A549 (cell line): Measurements from ENCODE around the gene MIR17HG. TPM values are rescaled to one million over a fixed set of nuclear protein-coding genes. Genes with fewer than 3 reads are reported as not detected.

Experiments used
- ATAC-seq, 2 experiments: fragments of 200-7000 bp in 1 of 2; fragments of >200 bp in 1 of 2; cut with Nextera tagmentation in 1 of 2; cut with Tn5 transposase in 1 of 2; 3 replicates each; pipeline versions ENCODE4 v1.8.0 to v1.9.1; 2018 to 2020; ENCODE audit warnings: mild to moderate bottlenecking in 1 of 2, moderate library complexity in 1 of 2
- CTCF ChIA-PET: fragments of 300-600 bp; sonication (Branson Sonifier 250); formaldehyde crosslinking; extraction: SDS; loops from one replicate; lab custom pipeline; 2021; ENCODE audit warnings: antibody characterized with exemption, inconsistent platforms; lab: Yijun Ruan, JAX
- POLR2A ChIA-PET: fragments of 350-600 bp; formaldehyde crosslinking; extraction: SDS; loops from one replicate; lab custom pipeline; 2021; ENCODE audit warnings: antibody characterized with exemption, inconsistent platforms; lab: Yijun Ruan, JAX
- DNase-seq, 2 experiments: peaks; one replicate each; pipeline versions ENCODE4 v3.0.0 to v3.0.0-alpha.2; 2011 to 2016; ENCODE audit warnings: low read depth in 1 of 2, low spot score in 1 of 2
- FAIRE-seq: peaks from 2 replicates; lab custom pipeline; 2011; peaks lifted over from hg19 to GRCh38; lab: Jason Lieb, UNC
- H3K27ac ChIP-seq, 2 experiments: fragments of >200 bp; sonication (Bioruptor Twin); formaldehyde crosslinking; 3 replicates each; pipeline ENCODE4 v1.5.1; 2016 to 2017
- H3K4me1 ChIP-seq: fragments of >200 bp; sonication (Bioruptor Twin); formaldehyde crosslinking; 3 replicates; pipeline ENCODE4 v1.6.1; 2016
- H3K4me2 ChIP-seq: fragments of >200 bp; sonication (Bioruptor Twin); formaldehyde crosslinking; 3 replicates; pipeline ENCODE4 v1.6.1; 2016
- H3K4me3 ChIP-seq: fragments of >200 bp; sonication (Bioruptor Twin); formaldehyde crosslinking; 3 replicates; pipeline ENCODE4 v1.5.1; 2016
- H3K9me3 ChIP-seq: fragments of >200 bp; sonication (Bioruptor Twin); formaldehyde crosslinking; 3 replicates; pipeline ENCODE4 v1.6.1; 2016
- CBX8 ChIP-seq: fragments of 200-600 bp; sonication (generic); IDR thresholded peaks from 2 replicates; pipeline ENCODE4 v1.6.1; 2016
- CEBPB ChIP-seq, 2 experiments: fragments of >200 bp in 1 of 2; sonication (Bioruptor Twin) in 1 of 2; formaldehyde crosslinking in 1 of 2; IDR thresholded peaks; 2 replicates each; pipeline ENCODE4 v1.6.1; 2012 to 2016
- CHD2 ChIP-seq: fragments of 150-350 bp; IDR thresholded peaks from 2 replicates; pipeline ENCODE4 v1.6.1; 2014; ENCODE audit warnings: low read length; ENCODE audit not compliant: partially characterized antibody
- EHF ChIP-seq: fragments of 250-450 bp; sonication (Bioruptor Pico); IDR thresholded peaks from 2 replicates; pipeline ENCODE4 v1.5.0; 2020; ENCODE audit warnings: mild to moderate bottlenecking
- EP300 ChIP-seq, 2 experiments: fragments of >200 bp; sonication (Bioruptor Twin); formaldehyde crosslinking; IDR thresholded peaks; 2 replicates in 1 of 2; 3 replicates in 1 of 2; pipeline ENCODE4 v1.6.1; 2016 to 2017
- FOSB ChIP-seq: fragments of 250-450 bp; sonication (Bioruptor Pico); IDR thresholded peaks from 2 replicates; pipeline ENCODE4 v1.5.0; 2020; ENCODE audit warnings: mild to moderate bottlenecking, moderate library complexity
- FOSL2 ChIP-seq, 2 experiments: fragments of 450-650 bp in 1 of 2; fragments of >200 bp in 1 of 2; sonication (Bioruptor Twin) in 1 of 2; formaldehyde crosslinking; IDR thresholded peaks; 2 replicates each; pipeline versions ENCODE4 v1.5.0 to v1.6.1; 2016 to 2020; ENCODE audit warnings: mild to moderate bottlenecking in 1 of 2, moderate library complexity in 1 of 2
- GATA3 ChIP-seq: IDR thresholded peaks from 2 replicates; pipeline ENCODE4 v1.6.1; 2012; ENCODE audit warnings: borderline replicate concordance
- HEYL ChIP-seq: fragments of 250-450 bp; sonication (Bioruptor Pico); IDR thresholded peaks from 2 replicates; pipeline ENCODE4 v1.8.0; 2021; ENCODE audit warnings: mild to moderate bottlenecking, moderate library complexity
- HOXA7 ChIP-seq: fragments of 250-450 bp; sonication (Bioruptor Pico); IDR thresholded peaks from 2 replicates; pipeline ENCODE4 v1.5.0; 2020; ENCODE audit warnings: mild to moderate bottlenecking, moderate library complexity
- JUN ChIP-seq, 2 experiments: fragments of >200 bp; sonication (Bioruptor Twin); formaldehyde crosslinking; IDR thresholded peaks; 2 replicates in 1 of 2; 3 replicates in 1 of 2; pipeline ENCODE4 v1.6.1; 2016 to 2017
- MYC ChIP-seq: IDR thresholded peaks from 2 replicates; pipeline ENCODE4 v1.6.1; 2012; ENCODE audit warnings: mild to moderate bottlenecking, inconsistent platforms, low read length, improper control_type of control experiment, borderline replicate concordance
- NR3C1 ChIP-seq: fragments of >200 bp; sonication (Bioruptor Twin); formaldehyde crosslinking; IDR thresholded peaks from 3 replicates; pipeline ENCODE4 v1.6.1; 2017
- PHF8 ChIP-seq: fragments of 200-600 bp; sonication (generic); IDR thresholded peaks from 2 replicates; pipeline ENCODE4 v1.6.1; 2016; ENCODE audit warnings: low read depth, mild to moderate bottlenecking, antibody characterized with exemption, moderate library complexity, borderline replicate concordance
- POLR2A ChIP-seq: IDR thresholded peaks from 2 replicates; pipeline ENCODE4 v1.6.1; 2012; ENCODE audit warnings: mild to moderate bottlenecking, low read length
- POLR2AphosphoS2 ChIP-seq: conservative IDR thresholded peaks from 2 replicates; pipeline ENCODE4 v1.6.1; 2012; ENCODE audit warnings: low read length, improper control_type of control experiment, inconsistent platforms
- RAD21 ChIP-seq, 2 experiments: fragments of >200 bp in 1 of 2; sonication (Bioruptor Twin) in 1 of 2; formaldehyde crosslinking in 1 of 2; IDR thresholded peaks in 1 of 2; conservative IDR thresholded peaks in 1 of 2; 2 replicates in 1 of 2; 3 replicates in 1 of 2; pipeline ENCODE4 v1.6.1; 2012 to 2018; ENCODE audit warnings: inconsistent platforms in 1 of 2
- RARB ChIP-seq: fragments of 250-450 bp; sonication (Bioruptor Pico); IDR thresholded peaks from 2 replicates; pipeline ENCODE4 v1.8.0; 2021; ENCODE audit warnings: mild to moderate bottlenecking, moderate library complexity
- RNF2 ChIP-seq: fragments of 200-600 bp; sonication (generic); IDR thresholded peaks from 2 replicates; pipeline ENCODE4 v1.6.1; 2016; ENCODE audit warnings: low read depth, mild to moderate bottlenecking, antibody characterized with exemption, moderate library complexity, borderline replicate concordance
- SREBF2 ChIP-seq: fragments of 450-650 bp; IDR thresholded peaks from 2 replicates; pipeline ENCODE4 v1.6.1; 2014; ENCODE audit warnings: mild to moderate bottlenecking, moderate library complexity
- TP53 ChIP-seq: fragments of 250-450 bp; sonication (Bioruptor Pico); IDR thresholded peaks from 2 replicates; pipeline ENCODE4 v1.5.0; 2021; ENCODE audit warnings: mild to moderate bottlenecking, moderate library complexity
- ZNF302 ChIP-seq: fragments of 250-450 bp; sonication (Bioruptor Pico); IDR thresholded peaks from 2 replicates; pipeline ENCODE4 v1.9.0; 2021; ENCODE audit warnings: inconsistent platforms, mild to moderate bottlenecking, moderate library complexity
- whole genome bisulfite sequencing: methylation state at CpG from one replicate; pipeline ENCODE4 v1.1.6; 2017; ENCODE audit errors: missing lambda C conversion rate; 5-methylcytosine and 5-hydroxymethylcytosine counted together
- polyA plus RNA-seq, 4 experiments: library from polyadenylated mRNA; depleted of rRNA in 3 of 4; stranded (reverse); fragments of >200 nt; fragmentation: RNase III in 1 of 4; extraction: RNeasy Plus Mini Kit Qiagen cat#74134 plus additional on column Dnase treatment in 1 of 4; gene quantifications; 2 replicates in 3 of 4; 3 replicates in 1 of 4; pipeline ENCODE4 v1.2.3, GENCODE V29; 2011 to 2017
- TF ChIP-seq, protein P1 (sequence below): IDR thresholded peaks from 2 replicates; pipeline ENCODE4 v1.6.1; 2012
- TF ChIP-seq, protein P2 (sequence below): fragments of 250-450 bp; sonication (Bioruptor Pico); IDR thresholded peaks from 2 replicates; pipeline ENCODE4 v1.5.0; 2021; ENCODE audit warnings: mild to moderate bottlenecking, moderate library complexity, borderline replicate concordance
- TF ChIP-seq, protein P3 (sequence below): fragments of >200 bp; sonication (Bioruptor Twin); formaldehyde crosslinking; IDR thresholded peaks from 3 replicates; pipeline ENCODE4 v1.6.1; 2016

The MIR17HG gene
- polyA plus RNA-seq, 2 of the 4 experiments (the other 2 are of a cell fraction) = 4.9 to 7.3 TPM

DNA sequence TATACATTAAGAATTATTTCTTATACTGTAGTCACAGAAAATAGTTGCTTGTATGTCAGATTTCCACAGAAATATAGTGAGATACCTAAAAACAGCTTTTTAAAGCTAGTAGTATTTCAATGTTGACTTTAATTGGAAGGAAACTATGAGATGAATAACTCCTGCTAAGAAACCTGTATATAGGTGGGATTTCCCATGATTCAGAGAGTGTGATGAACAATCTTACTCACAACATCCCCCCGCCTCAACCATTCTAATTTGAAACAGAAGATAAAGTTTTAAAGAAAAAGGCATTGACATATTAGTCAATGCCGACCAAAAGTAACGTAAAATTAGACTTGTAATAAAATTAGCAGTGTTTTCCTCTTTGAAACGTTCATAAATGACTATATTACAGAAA lies 1.4 kb upstream of the MIR17HG start:
- no peak for ATAC-seq
- Histone ChIP-seq H3K4me2 (no peak overlapping the region), H3K9me3 (no peaks in the 10 kb centered on the region), H3K4me1 (peaks cover 10% of the 10 kb centered on the region), H3K27ac (no peak overlapping the region), H3K4me3 (no peak overlapping the region)
- ChIA-PET CTCF (no interaction called here), POLR2A (no interaction called here)
- DNase-seq = no peak
- no peak for FAIRE-seq
- TF ChIP-seq, protein P1, sequence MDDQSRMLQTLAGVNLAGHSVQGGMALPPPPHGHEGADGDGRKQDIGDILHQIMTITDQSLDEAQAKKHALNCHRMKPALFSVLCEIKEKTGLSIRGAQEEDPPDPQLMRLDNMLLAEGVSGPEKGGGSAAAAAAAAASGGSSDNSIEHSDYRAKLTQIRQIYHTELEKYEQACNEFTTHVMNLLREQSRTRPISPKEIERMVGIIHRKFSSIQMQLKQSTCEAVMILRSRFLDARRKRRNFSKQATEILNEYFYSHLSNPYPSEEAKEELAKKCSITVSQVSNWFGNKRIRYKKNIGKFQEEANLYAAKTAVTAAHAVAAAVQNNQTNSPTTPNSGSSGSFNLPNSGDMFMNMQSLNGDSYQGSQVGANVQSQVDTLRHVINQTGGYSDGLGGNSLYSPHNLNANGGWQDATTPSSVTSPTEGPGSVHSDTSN = no peak
- no peak for TF ChIP-seq EHF (CRISPR knock-in tag)
- no peak for TF ChIP-seq POLR2AphosphoS2
- TF ChIP-seq GATA3 = no peak
- no peak for TF ChIP-seq RARB (CRISPR knock-in tag)
- WGBS = 56% methylated on average over 4 of the region's 4 CpGs

DNA sequence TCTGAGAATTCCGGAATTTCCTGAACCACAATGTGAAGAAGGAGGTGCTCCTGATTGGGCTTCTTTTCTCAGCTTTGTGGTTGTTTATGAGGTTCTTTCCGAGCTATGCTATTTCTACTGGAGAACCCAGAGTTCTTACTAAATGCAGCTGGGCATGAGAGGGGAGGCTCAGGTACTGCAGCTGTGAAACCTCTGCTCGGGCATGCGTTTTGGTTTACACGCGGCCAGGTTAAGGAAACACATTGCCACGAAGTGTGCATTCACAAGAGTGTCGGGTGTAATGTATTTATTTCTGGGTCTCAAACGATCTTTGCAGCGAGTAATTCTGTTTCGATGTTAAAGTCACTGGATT lies 661 bp upstream of the MIR17HG start:
- H3K9me3 ChIP-seq = no peaks in the 10 kb centered on the region
- 5% methylated on average over 9 of the region's 11 CpGs for WGBS
- DNase-seq (peak in 1 of 2 experiments; percentile 18), FAIRE-seq (no peak), ATAC-seq (peak in 1 of 2 experiments; percentile 5; a peak in 2 of 6 replicates)
- no peak for TF ChIP-seq FOSL2 (IDR thresholded peaks at IDR 0.05)
- no peak for TF ChIP-seq FOSL2 (CRISPR knock-in tag; IDR thresholded peaks at IDR 0.05)
- TF ChIP-seq POLR2A = no peak
- TF ChIP-seq SREBF2 = no peak
- TF ChIP-seq EHF (CRISPR knock-in tag) = no peak
- no peak for TF ChIP-seq RAD21 (conservative IDR thresholded peaks at IDR 0.05 in 1 of 2, IDR thresholded peaks at IDR 0.05 in 1 of 2)
- peak; percentile 99 for TF ChIP-seq CBX8
- TF ChIP-seq RNF2 = peak; percentile 98; the same call in 1 of the 2 replicates
- no peak for TF ChIP-seq EP300 (IDR thresholded peaks at IDR 0.05)
- TF ChIP-seq, protein P2, sequence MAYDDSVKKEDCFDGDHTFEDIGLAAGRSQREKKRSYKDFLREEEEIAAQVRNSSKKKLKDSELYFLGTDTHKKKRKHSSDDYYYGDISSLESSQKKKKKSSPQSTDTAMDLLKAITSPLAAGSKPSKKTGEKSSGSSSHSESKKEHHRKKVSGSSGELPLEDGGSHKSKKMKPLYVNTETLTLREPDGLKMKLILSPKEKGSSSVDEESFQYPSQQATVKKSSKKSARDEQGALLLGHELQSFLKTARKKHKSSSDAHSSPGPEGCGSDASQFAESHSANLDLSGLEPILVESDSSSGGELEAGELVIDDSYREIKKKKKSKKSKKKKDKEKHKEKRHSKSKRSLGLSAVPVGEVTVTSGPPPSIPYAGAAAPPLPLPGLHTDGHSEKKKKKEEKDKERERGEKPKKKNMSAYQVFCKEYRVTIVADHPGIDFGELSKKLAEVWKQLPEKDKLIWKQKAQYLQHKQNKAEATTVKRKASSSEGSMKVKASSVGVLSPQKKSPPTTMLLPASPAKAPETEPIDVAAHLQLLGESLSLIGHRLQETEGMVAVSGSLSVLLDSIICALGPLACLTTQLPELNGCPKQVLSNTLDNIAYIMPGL (CRISPR knock-in tag) = no peak
- TF ChIP-seq TP53 = no peak
- TF ChIP-seq, protein P3, sequence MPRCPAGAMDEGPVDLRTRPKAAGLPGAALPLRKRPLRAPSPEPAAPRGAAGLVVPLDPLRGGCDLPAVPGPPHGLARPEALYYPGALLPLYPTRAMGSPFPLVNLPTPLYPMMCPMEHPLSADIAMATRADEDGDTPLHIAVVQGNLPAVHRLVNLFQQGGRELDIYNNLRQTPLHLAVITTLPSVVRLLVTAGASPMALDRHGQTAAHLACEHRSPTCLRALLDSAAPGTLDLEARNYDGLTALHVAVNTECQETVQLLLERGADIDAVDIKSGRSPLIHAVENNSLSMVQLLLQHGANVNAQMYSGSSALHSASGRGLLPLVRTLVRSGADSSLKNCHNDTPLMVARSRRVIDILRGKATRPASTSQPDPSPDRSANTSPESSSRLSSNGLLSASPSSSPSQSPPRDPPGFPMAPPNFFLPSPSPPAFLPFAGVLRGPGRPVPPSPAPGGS = no peak
- TF ChIP-seq PHF8 = no peak
- TF ChIP-seq CHD2 = no peak
- no peak for TF ChIP-seq FOSB (CRISPR knock-in tag)
- peak overlapping the region; percentile 97 for H3K4me3 ChIP-seq
- ChIA-PET POLR2A (no interaction called here), CTCF (no interaction called here)
- H3K4me1 ChIP-seq = peaks cover 17% of the 10 kb centered on the region
- H3K27ac ChIP-seq = peak overlapping the region; percentile 41 to 100; a peak in 3 of 6 replicates
- H3K4me2 ChIP-seq = peak overlapping the region; percentile 95

DNA sequence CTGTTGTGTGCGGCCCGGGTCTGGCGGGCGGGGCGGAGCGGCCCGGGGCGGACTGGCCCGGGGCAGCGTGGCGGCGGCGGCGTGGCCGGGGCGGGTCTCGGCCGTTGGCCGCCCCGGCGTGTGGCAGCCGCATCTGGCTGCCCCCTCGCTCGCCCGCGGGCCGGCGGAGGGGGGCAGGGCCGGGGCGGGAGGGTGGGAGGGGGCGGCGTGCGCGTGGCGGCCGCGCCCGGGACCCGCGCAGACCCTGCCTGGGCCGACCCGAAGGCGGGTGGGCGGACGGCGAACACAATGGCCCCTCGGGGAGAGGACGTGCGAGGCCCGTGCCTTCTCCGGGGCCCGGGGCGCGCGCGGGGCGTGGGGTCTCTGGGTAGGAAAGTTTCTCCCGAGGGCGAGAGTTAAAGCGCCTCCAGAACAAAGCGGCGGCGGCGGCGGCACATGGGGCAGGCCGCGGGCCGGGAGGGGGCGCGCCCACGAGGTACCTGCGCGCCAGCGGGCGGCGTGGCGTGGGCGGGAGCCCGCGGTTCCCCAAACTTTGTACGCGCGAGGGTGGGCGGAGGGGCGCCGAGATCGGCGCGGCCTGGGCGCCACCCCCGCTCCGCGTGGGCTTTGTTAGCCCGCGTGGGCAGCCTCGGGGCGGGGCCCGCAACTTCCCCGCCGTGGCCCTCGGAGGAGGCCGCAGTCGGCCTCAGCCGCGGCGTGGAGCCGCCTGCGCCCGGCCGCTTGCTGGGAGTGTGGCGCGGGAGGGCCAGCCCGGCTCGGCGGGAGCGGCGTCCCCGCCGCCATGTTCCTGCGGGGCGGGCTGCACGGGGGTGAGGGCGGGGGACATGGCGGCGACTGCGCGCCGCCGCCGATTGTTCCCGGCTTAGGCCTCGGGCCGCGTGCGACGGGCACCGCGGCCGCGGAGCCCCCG lies 764 bp downstream of the MIR17HG start:
- Histone ChIP-seq H3K4me3 (peak overlapping the region; percentile 97), H3K27ac (peak overlapping the region; percentile 98 to 100), H3K9me3 (no peaks in the 10 kb centered on the region), H3K4me2 (peak overlapping the region; percentile 95), H3K4me1 (peaks cover 20% of the 10 kb centered on the region)
- CTCF ChIA-PET = no interaction called here
- WGBS = no CpG with 5 or more reads among the region's 141 CpGs
- FAIRE-seq (no peak), ATAC-seq (peak; percentile 68 to 75), DNase-seq (peak; percentile 18 to 48)
- TF ChIP-seq SREBF2 = no peak
- no peak for TF ChIP-seq CHD2
- peak; percentile 48; the same call in 1 of the 2 replicates for TF ChIP-seq PHF8
- TF ChIP-seq EHF (CRISPR knock-in tag) = no peak
- TF ChIP-seq HEYL (CRISPR knock-in tag) = no peak
- no peak for TF ChIP-seq RARB (CRISPR knock-in tag)
- no peak; the same call in 1 of the 2 replicates for TF ChIP-seq MYC
- TF ChIP-seq NR3C1 = no peak
- peak; percentile 27; the same call in 1 of the 2 replicates for TF ChIP-seq POLR2A
- peak; percentile 52 to 64; a peak in 3 of 5 replicates for TF ChIP-seq JUN (IDR thresholded peaks at IDR 0.05)
- peak; percentile 82; the same call in 1 of the 2 replicates for TF ChIP-seq TP53
- TF ChIP-seq CEBPB (IDR thresholded peaks at IDR 0.05) = no peak
- TF ChIP-seq, protein P3 = no peak; the same call in 2 of the 3 replicates
- TF ChIP-seq HOXA7 (CRISPR knock-in tag) = no peak
- TF ChIP-seq FOSL2 (IDR thresholded peaks at IDR 0.05) = no peak
- TF ChIP-seq FOSL2 (CRISPR knock-in tag; IDR thresholded peaks at IDR 0.05) = no peak
- no peak for TF ChIP-seq FOSB (CRISPR knock-in tag)
- TF ChIP-seq ZNF302 = no peak
- POLR2A ChIA-PET = no interaction called here
